Measurements from ENCODE around the gene ANKRD26.

DNA sequence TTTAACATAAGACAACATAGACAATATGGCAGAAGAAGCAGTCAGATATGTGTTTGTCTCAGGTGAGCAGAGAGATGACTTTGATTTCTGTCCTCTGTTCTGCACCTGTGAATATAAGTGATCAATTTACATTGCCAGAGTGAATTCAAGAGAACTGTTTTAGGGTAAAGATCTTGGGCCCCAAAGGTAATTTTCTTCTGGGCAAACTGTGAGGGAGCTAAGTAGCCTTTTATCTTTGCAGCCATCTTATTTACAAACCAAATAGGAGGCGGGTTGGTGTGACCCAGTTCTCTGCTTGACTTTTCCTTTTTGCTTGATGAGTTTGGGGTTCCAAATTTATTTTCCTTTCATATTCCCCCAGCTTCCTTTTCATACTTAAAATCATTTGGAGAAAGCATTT is 118.2 kb downstream of the ANKRD26 start:
- TF ChIP-seq, protein P1, sequence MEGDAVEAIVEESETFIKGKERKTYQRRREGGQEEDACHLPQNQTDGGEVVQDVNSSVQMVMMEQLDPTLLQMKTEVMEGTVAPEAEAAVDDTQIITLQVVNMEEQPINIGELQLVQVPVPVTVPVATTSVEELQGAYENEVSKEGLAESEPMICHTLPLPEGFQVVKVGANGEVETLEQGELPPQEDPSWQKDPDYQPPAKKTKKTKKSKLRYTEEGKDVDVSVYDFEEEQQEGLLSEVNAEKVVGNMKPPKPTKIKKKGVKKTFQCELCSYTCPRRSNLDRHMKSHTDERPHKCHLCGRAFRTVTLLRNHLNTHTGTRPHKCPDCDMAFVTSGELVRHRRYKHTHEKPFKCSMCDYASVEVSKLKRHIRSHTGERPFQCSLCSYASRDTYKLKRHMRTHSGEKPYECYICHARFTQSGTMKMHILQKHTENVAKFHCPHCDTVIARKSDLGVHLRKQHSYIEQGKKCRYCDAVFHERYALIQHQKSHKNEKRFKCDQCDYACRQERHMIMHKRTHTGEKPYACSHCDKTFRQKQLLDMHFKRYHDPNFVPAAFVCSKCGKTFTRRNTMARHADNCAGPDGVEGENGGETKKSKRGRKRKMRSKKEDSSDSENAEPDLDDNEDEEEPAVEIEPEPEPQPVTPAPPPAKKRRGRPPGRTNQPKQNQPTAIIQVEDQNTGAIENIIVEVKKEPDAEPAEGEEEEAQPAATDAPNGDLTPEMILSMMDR (conservative IDR thresholded peaks at IDR 0.05; ENCODE audit: low read depth in 2 of 2) = no peak
- no peak for TF ChIP-seq POLR2AphosphoS5 (IDR thresholded peaks at IDR 0.05; ENCODE audit: low read depth)
- TF ChIP-seq EZH2 (IDR thresholded peaks at IDR 0.05; ENCODE audit: low read depth, unreplicated experiment) = no peak
- TF ChIP-seq ZNF331 (CRISPR knock-in tag; IDR thresholded peaks at IDR 0.05; ENCODE audit: low read depth) = no peak
- TF ChIP-seq, protein P2, sequence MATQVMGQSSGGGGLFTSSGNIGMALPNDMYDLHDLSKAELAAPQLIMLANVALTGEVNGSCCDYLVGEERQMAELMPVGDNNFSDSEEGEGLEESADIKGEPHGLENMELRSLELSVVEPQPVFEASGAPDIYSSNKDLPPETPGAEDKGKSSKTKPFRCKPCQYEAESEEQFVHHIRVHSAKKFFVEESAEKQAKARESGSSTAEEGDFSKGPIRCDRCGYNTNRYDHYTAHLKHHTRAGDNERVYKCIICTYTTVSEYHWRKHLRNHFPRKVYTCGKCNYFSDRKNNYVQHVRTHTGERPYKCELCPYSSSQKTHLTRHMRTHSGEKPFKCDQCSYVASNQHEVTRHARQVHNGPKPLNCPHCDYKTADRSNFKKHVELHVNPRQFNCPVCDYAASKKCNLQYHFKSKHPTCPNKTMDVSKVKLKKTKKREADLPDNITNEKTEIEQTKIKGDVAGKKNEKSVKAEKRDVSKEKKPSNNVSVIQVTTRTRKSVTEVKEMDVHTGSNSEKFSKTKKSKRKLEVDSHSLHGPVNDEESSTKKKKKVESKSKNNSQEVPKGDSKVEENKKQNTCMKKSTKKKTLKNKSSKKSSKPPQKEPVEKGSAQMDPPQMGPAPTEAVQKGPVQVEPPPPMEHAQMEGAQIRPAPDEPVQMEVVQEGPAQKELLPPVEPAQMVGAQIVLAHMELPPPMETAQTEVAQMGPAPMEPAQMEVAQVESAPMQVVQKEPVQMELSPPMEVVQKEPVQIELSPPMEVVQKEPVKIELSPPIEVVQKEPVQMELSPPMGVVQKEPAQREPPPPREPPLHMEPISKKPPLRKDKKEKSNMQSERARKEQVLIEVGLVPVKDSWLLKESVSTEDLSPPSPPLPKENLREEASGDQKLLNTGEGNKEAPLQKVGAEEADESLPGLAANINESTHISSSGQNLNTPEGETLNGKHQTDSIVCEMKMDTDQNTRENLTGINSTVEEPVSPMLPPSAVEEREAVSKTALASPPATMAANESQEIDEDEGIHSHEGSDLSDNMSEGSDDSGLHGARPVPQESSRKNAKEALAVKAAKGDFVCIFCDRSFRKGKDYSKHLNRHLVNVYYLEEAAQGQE (IDR thresholded peaks at IDR 0.05; ENCODE audit: unreplicated experiment) = no peak
- TF ChIP-seq STAT1 (IDR thresholded peaks at IDR 0.05; ENCODE audit: unreplicated experiment) = no peak
- no peak for TF ChIP-seq NANOG (IDR thresholded peaks at IDR 0.05; ENCODE audit: borderline replicate concordance)
- TF ChIP-seq EZH2phosphoT487 (IDR thresholded peaks at IDR 0.05; ENCODE audit: unreplicated experiment) = no peak

All from GM23338 (cell line).